HG02884 (cell line): ENCODE data around the gene ANKRD49.

ENCODE experiments used
- ATAC-seq: cut with Tn5 transposase; IDR thresholded peaks from one replicate; pipeline ENCODE4 v1.9.1; 2021; ENCODE audit warnings: mild to moderate bottlenecking, moderate library complexity; ENCODE audit not compliant: unreplicated experiment

ANKRD49 gene, protein sequence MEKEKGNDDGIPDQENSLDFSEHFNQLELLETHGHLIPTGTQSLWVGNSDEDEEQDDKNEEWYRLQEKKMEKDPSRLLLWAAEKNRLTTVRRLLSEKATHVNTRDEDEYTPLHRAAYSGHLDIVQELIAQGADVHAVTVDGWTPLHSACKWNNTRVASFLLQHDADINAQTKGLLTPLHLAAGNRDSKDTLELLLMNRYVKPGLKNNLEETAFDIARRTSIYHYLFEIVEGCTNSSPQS

DNA sequence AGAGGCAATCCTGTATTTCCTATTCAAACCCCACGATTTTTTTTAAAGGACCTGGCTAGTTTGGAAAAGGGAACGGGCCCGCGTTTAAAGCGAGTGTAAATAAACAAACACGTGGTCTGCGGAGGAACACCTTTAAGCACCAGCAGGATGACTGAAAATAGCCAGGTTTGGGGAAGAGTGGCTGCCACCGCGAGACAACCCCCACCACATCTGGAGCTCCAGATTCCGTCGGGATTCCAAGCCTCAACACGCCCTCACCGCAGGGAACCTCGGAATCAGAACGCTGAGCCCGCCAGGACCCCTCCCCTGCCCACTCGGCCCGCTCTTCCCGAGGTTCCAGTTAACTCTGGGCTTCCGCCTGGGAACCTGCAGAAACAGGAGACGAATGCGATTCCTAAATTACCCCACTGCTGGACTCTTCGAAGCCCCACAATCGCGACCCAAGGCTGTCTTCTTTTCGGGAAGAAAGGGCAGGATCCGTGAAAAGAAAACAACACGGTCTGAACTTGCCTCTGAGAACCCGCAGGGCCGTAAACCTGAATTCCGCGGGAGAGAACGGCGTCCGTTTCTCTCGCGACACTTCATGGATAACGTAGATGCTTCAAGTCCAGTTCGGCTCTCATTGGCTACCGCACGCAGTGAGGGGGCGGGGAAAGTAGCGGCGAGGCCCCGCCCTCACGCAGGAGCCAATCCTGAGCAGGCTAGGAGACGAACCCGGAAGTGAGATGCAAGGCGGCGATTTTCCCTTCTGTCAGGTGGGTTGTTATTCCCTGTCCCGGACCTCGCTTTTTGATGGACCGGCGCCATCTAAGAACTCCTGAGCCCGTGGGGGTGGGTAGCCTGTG is at the start of gene ANKRD49, which contains the start of gene MRE11:
Gene ANKRD49, plus strand, starts transcription at position 704 of the 845 bp plus-strand sequence. CDS start 2,710 bp downstream, outside the sequence.
Gene MRE11, minus strand, starts transcription at position 564 of the 845 bp plus-strand sequence. CDS start 1,043 bp downstream, outside the sequence.
- peak; percentile 99 for ATAC-seq

- ATAC-seq = no peak
These were observed 48.1 kb upstream of the ANKRD49 start for GRCh38 chr11:94445641-94446040.

DNA sequence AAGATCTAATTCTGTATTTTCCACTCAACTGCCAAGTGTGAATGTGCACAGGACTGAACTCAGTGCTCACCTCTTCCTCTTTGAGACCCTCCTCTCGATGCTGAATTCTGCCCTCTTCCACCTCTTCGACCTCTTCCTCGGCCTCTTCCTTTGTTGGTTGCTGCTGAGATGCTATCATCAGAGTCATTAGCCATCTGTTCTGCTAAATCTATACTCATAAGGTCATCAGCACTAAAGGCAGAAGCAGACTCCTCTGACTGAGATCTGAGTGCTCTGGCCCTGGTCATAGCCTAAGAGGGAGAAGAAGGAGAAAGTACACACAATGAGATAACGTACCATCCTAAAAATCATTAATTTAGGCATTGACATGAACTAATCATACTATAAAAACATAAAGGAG is 46.6 kb upstream of the ANKRD49 start:
- ATAC-seq = no peak

- no peak for ATAC-seq
These were observed 44.8 kb upstream of the ANKRD49 start for GRCh38 chr11:94449029-94449428.

DNA sequence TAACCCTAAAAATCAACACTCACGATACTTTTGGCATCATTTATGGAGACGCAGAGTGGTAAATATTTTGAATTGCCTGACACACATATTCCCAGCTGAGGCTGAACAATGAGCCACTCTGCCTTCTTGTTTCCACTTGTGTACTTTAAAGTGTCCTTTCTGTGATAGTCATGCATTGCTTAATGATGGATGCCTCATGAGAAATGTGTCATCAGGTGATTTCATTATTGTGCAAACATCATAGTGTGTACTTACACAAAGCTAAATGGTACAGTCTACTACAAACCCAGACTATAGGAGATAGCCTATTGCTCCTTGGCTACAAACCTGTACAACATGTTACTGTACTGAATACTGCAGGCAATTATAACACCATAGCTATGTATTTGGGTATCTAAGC is 44.3 kb upstream of the ANKRD49 start:
- no peak for ATAC-seq

DNA sequence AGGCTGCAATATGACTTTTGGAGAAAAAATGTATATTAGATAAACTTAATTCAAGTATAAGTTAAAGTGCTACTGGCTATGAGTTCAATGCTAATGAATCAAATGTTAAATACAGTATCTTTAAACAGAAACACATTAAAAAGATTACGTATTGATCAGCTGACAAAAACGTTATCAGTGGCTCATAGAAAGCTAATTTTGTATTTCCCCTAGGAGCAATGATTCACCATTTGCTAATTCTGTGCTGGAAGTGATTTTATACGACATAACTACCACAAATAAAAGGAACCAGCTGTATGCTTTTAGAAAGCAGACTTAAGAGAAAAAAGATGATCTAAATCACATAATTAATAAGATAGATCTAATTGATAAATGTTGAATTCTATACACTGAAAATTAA is 43.7 kb upstream of the ANKRD49 start:
- no peak for ATAC-seq

DNA sequence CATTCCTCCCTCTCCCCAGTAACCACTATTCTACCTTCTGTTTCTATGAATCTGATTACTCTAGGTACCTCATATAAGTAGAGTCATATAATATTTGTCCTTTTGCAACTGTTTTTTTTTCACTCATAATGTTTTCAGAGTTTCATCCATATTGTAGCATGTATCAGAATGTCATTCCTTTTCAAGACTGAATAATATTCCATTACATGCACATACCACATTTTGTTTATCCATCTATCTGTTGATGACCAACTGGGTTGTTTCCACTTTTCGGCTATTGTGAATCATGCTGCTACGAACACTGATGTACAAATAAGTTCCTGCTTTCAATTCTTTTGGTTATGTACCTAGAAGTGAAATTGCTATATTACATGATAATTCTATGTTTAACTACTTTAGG is 40.8 kb upstream of the ANKRD49 start:
- ATAC-seq = no peak

- no peak for ATAC-seq
These were observed 39.5 kb upstream of the ANKRD49 start for GRCh38 chr11:94454301-94454700.

DNA sequence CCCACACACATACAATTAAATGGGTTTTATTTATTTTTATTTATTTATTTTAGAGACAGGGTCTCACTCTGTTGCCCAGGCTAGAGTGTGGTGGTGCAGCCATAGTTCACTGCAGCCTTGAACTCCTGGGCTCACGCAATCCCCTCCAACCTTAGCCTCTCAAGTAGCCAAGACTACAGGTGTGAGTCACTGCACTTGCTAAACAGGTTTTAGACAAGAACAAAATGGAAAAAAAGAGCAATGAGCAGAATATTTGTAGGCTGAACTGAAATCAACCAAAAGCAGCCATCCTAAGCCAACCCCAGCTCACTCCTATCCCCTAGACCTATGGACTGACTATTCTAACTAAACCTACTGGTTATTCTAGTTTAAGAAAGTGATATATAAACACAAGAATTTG is 37.9 kb upstream of the ANKRD49 start:
- ATAC-seq = no peak

GRCh38 chr11:94457118-94458029 is 36.4 kb upstream of the ANKRD49 start:
- no peak for ATAC-seq

DNA sequence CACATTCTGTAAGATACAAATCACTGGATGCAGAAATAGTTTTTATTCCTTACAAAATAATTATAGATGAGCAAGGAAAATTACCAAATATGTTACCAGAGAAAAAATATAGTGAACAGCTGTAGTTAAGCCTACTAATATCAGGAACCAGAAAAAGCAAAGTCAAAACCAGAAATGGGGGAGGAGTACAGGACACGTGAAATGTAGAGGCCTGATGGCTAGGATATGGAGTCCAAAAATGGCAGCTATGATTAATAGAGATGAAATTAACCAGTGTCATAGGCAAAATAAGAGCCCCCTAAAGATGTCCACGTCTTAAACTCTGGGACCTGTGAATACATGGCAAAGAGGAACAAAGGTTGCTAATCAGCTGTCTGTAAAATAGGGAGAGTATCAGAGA is 34.2 kb upstream of the ANKRD49 start:
- peak; percentile 78 for ATAC-seq

DNA sequence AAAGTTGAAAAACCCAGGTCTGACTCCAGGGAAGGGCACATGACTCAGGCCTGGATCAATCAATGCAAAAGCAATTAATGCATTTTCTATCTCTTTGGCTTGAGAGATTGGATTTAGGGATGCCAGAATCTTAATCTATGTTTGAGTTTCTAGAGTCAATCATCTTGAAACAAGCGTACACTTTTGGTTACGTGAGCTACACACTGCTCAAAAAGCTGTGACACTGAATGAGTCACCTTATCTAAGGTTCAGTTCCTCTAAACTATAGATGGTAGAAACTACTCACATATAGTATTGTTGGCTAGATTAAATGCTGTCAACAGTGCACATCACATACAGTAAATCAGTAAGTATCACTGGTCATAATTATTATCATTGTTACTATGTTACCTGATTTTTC is 24.4 kb upstream of the ANKRD49 start:
- peak; percentile 83 for ATAC-seq

GRCh38 chr11:94472916-94473799 is 20.6 kb upstream of the ANKRD49 start:
- ATAC-seq = peak; percentile 86

GRCh38 chr11:94477624-94478023 is 16.2 kb upstream of the ANKRD49 start:
- no peak for ATAC-seq

DNA sequence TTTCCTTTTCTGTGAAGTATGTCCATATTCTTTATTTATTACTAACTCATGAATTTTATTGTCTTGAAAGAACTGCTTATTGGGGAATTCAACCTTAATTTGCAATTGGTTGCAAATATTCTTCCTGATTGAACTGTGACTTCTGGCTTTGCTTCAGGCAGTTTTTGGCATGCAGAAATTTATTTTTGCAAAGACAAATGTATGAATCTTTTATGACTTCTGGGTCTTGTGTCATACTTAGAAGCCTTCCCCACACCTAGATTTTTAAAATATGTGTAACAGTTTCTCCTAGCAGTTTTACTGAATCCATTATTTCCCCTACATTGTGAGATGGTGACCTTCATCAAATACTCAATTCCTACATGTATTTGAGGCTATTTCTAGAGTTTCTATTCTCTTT is 12.4 kb upstream of the ANKRD49 start:
- ATAC-seq = no peak

- no peak for ATAC-seq
These were observed 7.7 kb upstream of the ANKRD49 start for GRCh38 chr11:94486068-94486467.

DNA sequence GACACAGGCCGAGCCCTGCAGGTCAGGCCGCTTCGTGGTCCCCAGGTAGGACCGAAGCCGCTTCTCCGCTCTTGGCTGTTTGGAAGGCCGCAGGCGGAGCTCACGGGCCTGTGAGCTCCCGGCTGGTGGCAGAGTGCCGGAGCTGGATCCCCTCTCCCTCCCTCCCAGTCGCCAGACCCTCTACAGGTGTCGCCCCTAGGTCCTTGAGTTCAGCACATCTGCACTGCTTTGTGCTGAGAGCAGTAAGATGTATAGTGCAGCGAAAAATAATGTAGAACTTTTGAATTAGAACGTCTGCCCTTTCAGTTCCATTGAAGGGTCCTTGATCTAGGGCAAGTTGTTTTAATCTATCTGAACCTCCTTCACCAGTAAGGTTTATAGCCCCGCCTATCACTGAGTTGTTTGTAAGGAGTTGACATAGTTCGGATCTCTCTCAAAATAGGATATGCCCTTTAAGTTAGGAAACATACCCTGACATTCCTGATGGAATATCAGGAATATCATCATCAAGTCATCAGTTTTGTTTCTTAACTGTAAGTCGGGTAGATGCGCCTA is 419 bp downstream of the ANKRD49 start:
- peak; percentile 56 for ATAC-seq

DNA sequence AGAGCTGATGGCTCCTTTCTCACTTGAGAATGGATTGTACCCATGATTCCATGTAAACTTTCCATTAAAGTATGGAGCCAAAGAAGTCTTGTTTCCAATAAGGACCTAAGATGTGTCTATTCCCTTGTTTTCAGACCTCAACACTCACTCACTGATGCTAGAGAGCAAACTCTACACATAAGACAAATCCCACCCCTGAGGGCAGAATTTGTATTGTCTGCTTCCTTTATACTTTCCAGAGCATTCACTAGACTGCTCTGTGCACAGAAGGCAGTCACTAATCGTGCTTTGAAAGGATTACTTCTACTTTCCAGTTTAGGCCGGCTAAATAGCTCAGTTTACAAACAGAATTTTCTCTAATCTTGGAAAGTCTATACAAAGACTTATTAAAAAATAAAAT is 6.4 kb downstream of the ANKRD49 start:
- no peak for ATAC-seq

DNA sequence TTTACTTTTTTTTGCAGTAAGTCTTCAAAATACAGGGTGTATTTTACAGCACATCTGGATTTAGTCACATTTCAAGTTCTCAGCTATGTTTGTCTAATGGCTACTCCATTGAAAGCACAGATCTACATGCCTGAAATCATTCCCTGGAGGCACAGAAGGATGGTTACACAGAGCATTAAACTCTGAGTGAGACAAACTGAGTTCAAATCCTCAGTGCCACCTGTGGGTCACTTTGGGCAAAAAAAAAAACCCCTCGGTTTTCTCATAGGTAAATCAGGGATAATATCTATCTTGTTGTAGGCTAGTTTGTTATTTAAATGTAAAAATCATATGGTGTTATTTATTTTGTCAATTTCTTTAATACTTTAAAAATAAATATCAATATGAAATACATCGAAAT is 7.7 kb downstream of the ANKRD49 start:
- ATAC-seq = no peak
